HT1080 (cell line): ENCODE measurements around the gene PHF2. TPM values are rescaled to one million over a fixed set of nuclear protein-coding genes. Genes with fewer than 3 reads are reported as not detected.

Experiments used
- total RNA-seq: library from RNA; depleted of rRNA; stranded (reverse); fragments of >200 nt; shearing (Covaris generic); gene quantifications from 2 replicates; pipeline ENCODE4 v1.2.3, GENCODE V29; 2014; rRNA removed

Gene PHF2
- total RNA-seq, 1 experiment from 2014 or later: 13.5 TPM

Other genes with a start within 250 kb of the PHF2 start
- gene FAM120A, start 124.9 kb upstream of the PHF2 start, total RNA-seq: 91.7 and 99.0 TPM in 2 replicates
- 47.9 and 55.5 TPM in 2 replicates for gene FAM120AOS, start 123.0 kb upstream of the PHF2 start, total RNA-seq